ENCODE results near the gene CD300H.
"Not testable (repeated sequence)": the region's sequence is repeated elsewhere in the genome, so short reads cannot be mapped to it uniquely, and the experiment has no call there.

Gene CD300H

GRCh38 chr17:74591503-74591902 is 24.2 kb upstream of the CD300H start:
- in situ Hi-C loops (cut with MboI; ENCODE audit: low sequenced_read_pairs) = no loop called here

- in situ Hi-C loops (cut with MboI; ENCODE audit: low sequenced_read_pairs) = no loop called here
These were observed 18.4 kb upstream of the CD300H start for GRCh38 chr17:74585711-74586110.

- in situ Hi-C loops (cut with MboI; ENCODE audit: low sequenced_read_pairs) = no loop called here
These were observed 17.2 kb upstream of the CD300H start for GRCh38 chr17:74584292-74585060.

GRCh38 chr17:74582633-74583032 is 15.3 kb upstream of the CD300H start:
- in situ Hi-C loops (cut with MboI; ENCODE audit: low sequenced_read_pairs) = no loop called here

GRCh38 chr17:74579900-74580299 is 12.6 kb upstream of the CD300H start:
- in situ Hi-C loops (cut with MboI; ENCODE audit: low sequenced_read_pairs) = no loop called here

GRCh38 chr17:74578979-74579378 is 11.7 kb upstream of the CD300H start:
- in situ Hi-C loops (cut with MboI; ENCODE audit: low sequenced_read_pairs) = no loop called here

GRCh38 chr17:74574489-74575142 is 7.3 kb upstream of the CD300H start:
- in situ Hi-C loops (cut with MboI; ENCODE audit: low sequenced_read_pairs) = no loop called here

GRCh38 chr17:74573635-74574034 is 6.3 kb upstream of the CD300H start:
- in situ Hi-C loops (cut with MboI; ENCODE audit: low sequenced_read_pairs) = not testable (repeated sequence)

- in situ Hi-C loops (cut with MboI; ENCODE audit: low sequenced_read_pairs) = no loop called here
These were observed 5.9 kb upstream of the CD300H start for GRCh38 chr17:74573169-74573568.

- in situ Hi-C loops (cut with MboI; ENCODE audit: low sequenced_read_pairs) = no loop called here
These were observed 4.4 kb upstream of the CD300H start for GRCh38 chr17:74571621-74572270.

GRCh38 chr17:74569020-74570003 is 2.0 kb upstream of the CD300H start:
- in situ Hi-C loops (cut with MboI; ENCODE audit: low sequenced_read_pairs) = no loop called here

- in situ Hi-C loops (cut with MboI; ENCODE audit: low sequenced_read_pairs) = no loop called here
These were observed 981 bp upstream of the CD300H start for GRCh38 chr17:74568106-74568873.

- in situ Hi-C loops (cut with MboI; ENCODE audit: low sequenced_read_pairs) = no loop called here
These were observed 1.1 kb downstream of the CD300H start for GRCh38 chr17:74566132-74566753.

GRCh38 chr17:74565126-74565525 is 2.2 kb downstream of the CD300H start:
- in situ Hi-C loops (cut with MboI; ENCODE audit: low sequenced_read_pairs) = no loop called here

- in situ Hi-C loops (cut with MboI; ENCODE audit: low sequenced_read_pairs) = no loop called here
These were observed 4.0 kb downstream of the CD300H start for GRCh38 chr17:74563358-74563757.

GRCh38 chr17:74561586-74561985 is 5.7 kb downstream of the CD300H start:
- in situ Hi-C loops (cut with MboI; ENCODE audit: low sequenced_read_pairs) = no loop called here

GRCh38 chr17:74558882-74559519 is 8.3 kb downstream of the CD300H start:
- in situ Hi-C loops (cut with MboI; ENCODE audit: low sequenced_read_pairs) = no loop called here

GRCh38 chr17:74558402-74558801 is 8.9 kb downstream of the CD300H start:
- in situ Hi-C loops (cut with MboI; ENCODE audit: low sequenced_read_pairs) = not testable (repeated sequence)

GRCh38 chr17:74555427-74555940 is 11.8 kb downstream of the CD300H start:
- in situ Hi-C loops (cut with MboI; ENCODE audit: low sequenced_read_pairs) = no loop called here
